Measurements from ENCODE around the gene FGF22.

FGF22 gene

GRCh38 chr19:643736-644135 lies 4.1 kb downstream of the FGF22 start:
- DNase-seq (ENCODE audit: low read depth), result no peak

- DNase-seq (ENCODE audit: low read depth), result no peak
These were observed 4.7 kb downstream of the FGF22 start for GRCh38 chr19:644363-644762.

- no peak for DNase-seq (ENCODE audit: low read depth)
These were observed 5.1 kb downstream of the FGF22 start for GRCh38 chr19:644789-645188.

GRCh38 chr19:645912-646778 lies 6.5 kb downstream of the FGF22 start:
- DNase-seq (ENCODE audit: low read depth), result no peak

- no peak for DNase-seq (ENCODE audit: low read depth)
These were observed 7.3 kb downstream of the FGF22 start for GRCh38 chr19:646779-647565.

GRCh38 chr19:647566-648284 lies 8.0 kb downstream of the FGF22 start:
- DNase-seq (ENCODE audit: low read depth), result no peak

GRCh38 chr19:648305-648704 lies 8.6 kb downstream of the FGF22 start:
- DNase-seq (ENCODE audit: low read depth), result no peak

GRCh38 chr19:648904-649801 lies 9.5 kb downstream of the FGF22 start:
- DNase-seq (ENCODE audit: low read depth), result no peak

GRCh38 chr19:650121-650520 lies 10.4 kb downstream of the FGF22 start:
- no peak for DNase-seq (ENCODE audit: low read depth)

GRCh38 chr19:651114-651818 lies 11.6 kb downstream of the FGF22 start:
- no peak for DNase-seq (ENCODE audit: low read depth)

- DNase-seq (ENCODE audit: low read depth), result no peak
These were observed 12.3 kb downstream of the FGF22 start for GRCh38 chr19:651991-652390.

- no peak for DNase-seq (ENCODE audit: low read depth)
These were observed 13.0 kb downstream of the FGF22 start for GRCh38 chr19:652467-653389.

- no peak for DNase-seq (ENCODE audit: low read depth)
These were observed 13.7 kb downstream of the FGF22 start for GRCh38 chr19:653425-653824.

GRCh38 chr19:655691-656090 lies 16.0 kb downstream of the FGF22 start:
- DNase-seq (ENCODE audit: low read depth), result no peak

- no peak for DNase-seq (ENCODE audit: low read depth)
These were observed 17.3 kb downstream of the FGF22 start for GRCh38 chr19:656751-657559.

GRCh38 chr19:657611-658010 lies 17.9 kb downstream of the FGF22 start:
- no peak for DNase-seq (ENCODE audit: low read depth)

- no peak for DNase-seq (ENCODE audit: low read depth)
These were observed 18.6 kb downstream of the FGF22 start for GRCh38 chr19:658059-658839.

All from ELR (cell line).